C1 segment of cervical spinal cord (tissue), 14 donors: ENCODE data around the gene SPATA7.
"Not testable (repeated sequence)": the region's sequence is repeated elsewhere in the genome, so short reads cannot be mapped to it uniquely, and the experiment has no call there.

Experiments
- DNase-seq, 14 donors: peaks; one replicate each; lab custom pipeline; 2025; lab: John Stamatoyannopoulos, UW

Gene SPATA7, protein sequence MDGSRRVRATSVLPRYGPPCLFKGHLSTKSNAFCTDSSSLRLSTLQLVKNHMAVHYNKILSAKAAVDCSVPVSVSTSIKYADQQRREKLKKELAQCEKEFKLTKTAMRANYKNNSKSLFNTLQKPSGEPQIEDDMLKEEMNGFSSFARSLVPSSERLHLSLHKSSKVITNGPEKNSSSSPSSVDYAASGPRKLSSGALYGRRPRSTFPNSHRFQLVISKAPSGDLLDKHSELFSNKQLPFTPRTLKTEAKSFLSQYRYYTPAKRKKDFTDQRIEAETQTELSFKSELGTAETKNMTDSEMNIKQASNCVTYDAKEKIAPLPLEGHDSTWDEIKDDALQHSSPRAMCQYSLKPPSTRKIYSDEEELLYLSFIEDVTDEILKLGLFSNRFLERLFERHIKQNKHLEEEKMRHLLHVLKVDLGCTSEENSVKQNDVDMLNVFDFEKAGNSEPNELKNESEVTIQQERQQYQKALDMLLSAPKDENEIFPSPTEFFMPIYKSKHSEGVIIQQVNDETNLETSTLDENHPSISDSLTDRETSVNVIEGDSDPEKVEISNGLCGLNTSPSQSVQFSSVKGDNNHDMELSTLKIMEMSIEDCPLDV

DNA sequence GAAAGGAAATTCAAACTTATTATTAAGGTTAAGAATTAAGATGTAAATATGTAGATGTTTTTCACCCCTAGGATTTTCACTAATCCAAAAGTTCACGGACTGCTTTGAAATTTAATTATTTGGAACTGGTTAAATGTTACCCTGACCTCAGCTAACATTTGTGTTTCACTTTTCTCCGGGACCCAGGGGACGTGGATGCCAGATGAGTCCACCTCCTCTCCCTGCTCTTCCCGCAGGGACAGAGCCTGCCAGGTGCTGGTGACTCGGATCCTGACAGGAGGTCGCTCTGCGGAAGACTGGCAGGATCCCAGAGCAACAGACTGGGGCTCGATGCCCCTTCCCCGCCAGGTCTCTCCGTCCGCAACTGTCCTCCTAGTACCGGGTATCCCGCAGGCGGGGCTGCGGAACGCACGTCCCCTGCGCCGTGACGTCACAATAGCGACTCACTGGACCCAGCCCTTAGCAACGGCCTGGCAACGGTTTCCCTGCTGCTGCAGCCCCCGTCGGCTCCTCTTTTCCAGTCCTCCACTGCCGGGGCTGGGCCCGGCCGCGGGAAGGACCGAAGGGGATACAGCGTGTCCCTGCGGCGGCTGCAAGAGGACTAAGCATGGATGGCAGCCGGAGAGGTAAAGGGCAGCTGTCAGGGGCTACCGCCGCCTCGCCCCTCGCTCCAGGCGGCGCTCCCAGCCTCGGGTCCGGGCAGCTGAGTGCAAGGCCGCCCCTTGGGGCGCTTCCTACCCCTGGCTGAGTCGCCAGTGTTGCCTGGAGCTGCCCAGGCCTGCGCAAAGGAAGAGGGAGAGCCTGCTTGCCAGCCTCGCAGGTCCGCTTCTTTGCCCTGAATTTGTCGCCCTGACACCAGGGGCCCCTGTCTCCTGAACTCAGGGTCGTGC is at the start of gene SPATA7:
SPATA7 (plus strand) TSS at position 446 of the 890 bp plus-strand sequence; CDS start at position 608, 162 bp downstream.
- peak; percentile 49 to 96 (median 89) for DNase-seq

DNA sequence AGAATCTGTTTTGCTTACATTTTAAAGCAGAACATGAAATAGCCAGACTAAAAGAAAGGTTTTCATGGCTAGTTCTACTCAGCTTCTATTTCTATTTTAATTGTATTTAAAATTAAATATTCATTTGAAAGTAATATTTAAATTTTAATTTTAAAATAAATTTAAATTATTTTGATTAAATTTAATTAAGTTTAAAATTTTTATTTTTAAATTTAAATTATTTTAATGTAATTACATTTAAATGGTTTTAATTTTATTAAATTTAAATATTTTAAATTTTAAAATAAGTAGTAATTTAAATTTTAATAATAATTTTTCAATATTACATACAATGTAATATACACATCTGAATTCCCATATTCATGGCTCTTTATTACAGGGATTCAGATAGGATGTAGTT is 45.1 kb upstream of the SPATA7 start:
- DNase-seq = no peak

DNA sequence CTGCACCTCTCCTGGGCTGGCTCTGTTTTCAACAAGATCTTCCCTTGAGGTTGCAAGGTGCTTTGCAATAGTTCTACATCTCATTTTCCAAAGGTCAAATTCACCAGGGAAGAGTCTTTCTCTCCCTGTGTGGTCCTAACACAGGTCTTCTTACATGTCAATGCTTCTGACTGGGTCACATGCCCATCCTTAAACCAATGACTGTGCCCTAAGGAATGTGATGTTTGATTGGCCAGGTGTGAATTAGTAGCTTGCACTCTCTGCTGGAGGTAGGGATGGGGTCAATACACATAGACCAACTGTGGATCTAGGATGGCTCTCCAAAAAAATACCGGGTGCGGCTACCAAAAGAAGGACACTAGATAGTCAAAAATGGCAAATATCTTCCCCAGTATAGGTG is 42.5 kb upstream of the SPATA7 start:
- DNase-seq = no peak

DNA sequence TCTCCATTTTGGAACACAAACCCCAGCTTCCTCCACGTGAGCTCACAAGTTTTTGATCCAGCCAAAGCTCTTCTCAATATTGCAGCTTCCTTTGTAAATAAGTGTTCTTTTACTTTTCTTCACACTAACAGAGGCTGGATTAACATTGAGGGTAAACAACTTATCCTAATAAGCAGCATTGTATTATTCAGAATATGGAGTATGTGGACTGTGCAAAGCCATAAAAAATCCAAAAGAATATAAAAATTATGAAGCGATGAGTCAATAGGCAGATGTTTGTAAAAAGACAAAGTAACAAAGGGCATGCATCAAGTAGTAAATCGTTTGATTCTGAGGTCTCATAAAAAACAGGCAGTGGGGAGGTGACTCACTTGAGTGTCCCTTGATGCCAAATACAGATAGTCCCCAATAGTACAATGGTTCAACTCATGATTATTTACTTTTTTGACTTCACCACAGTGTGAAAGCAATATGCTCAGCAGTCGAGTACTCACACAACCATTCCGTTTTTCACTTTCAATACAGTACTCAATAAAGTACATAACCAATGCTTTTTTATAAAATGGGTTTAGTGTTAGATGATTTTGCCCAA is 39.3 kb upstream of the SPATA7 start:
- DNase-seq = no peak

DNA sequence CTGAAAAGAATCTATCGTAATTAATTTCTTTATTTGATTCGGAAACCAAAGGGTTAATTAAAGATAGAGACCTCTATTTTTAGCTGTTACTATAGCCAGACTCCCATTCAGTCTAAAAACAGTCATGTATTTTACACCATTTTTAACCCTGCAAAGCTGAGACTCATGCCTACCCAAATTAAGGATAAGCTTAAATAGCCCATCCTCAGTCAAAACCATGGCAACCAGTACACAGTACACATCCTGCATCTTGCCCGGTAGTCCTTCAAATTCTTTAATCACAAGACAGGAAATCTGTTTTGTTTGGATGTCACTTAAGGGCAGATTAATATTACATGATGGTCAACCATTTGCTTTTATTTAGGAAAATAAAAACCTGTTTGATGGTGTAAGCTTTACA is 36.9 kb upstream of the SPATA7 start:
- DNase-seq = no peak

DNA sequence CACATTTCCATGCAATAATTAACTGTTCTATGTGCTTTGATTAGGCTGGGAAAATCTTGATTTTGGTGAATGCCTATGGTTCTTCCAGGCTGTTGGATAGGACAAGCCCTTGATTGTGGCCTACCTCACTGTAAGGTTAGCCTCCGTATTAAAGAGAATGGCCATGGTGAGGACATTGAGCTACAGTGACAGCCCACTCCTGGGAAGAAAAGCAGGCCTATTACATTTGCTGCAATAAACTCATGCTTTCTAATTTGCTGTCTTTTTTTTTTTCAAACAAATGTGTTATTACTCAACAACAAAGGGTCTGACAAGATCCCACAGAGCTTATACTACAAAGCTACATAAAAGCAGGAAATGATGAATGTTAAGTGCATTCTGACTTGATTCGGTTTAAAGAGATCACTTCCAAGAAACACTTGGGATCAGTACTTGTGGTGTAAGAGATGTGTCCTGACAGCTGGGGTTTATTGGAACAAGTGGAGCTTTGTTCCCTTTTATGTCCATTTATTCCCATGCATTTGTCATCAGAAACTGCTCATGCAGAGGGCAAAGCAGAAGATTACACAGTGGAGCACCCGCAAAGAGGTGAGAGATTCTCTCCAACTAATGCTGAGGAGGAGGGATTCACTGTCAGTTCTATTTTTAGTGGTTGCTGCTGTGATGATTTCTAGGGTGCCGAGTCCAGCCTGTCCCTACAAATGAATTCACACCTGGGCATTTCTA is 33.3 kb upstream of the SPATA7 start:
- peak in 2 of 14 donors; percentile 6 to 8 for DNase-seq

DNA sequence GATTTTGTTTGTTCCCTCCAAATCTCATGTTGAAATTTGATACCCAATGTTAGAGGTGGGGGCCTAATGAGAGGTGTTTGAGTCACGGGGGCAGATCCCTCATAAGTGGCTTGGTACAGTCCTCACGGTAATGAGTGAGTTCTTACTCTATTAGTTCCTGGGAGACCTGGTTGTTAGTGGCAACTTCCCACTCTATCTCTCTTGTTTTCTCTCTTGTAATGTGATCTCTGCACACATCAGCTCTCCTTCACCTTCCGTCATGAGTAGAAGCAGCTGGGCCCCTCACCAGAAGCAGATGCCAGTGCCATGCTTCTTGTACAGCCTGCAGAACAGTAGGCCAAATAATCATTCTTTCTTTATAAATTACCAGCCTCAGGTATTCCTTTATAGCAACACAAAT is 32.8 kb upstream of the SPATA7 start:
- peak in 1 of 14 donors; percentile 5 for DNase-seq

DNA sequence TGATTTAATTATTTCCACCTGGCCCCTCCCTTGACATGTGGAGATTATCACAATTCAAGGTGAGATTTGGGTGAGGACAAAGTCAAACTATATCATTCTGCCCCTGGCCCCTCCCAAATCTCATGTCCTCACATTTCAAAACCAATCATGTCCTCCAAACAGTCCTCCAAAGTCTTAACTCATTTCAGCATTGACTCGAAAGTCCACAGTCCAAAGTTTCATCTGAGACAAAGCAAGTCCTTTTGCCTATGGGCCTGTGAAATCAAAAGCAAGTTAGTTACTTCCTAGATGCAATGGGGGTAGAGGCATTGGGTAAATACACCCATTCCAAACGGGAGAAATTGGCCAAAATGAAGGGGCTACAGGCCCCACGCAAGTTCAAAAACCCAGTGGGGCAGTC is 31.1 kb upstream of the SPATA7 start:
- no peak for DNase-seq

DNA sequence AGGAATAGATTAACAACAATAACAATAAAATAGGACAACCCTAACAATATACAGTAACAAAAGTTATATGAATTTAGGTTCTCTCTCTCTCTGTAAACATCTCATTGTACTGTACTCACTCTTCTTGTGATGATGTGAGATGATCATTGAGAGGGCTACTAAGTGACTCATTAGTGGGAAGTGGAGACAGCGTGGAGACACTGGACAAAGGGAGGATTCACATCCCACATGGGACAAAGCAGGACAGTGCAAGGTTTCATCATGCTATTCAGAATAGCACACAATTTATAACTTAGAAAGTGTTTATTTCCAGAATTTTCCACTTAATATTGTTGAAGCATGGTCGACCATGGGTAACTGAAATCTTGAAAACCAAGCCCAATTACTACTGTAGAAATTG is 26.0 kb upstream of the SPATA7 start:
- peak in 1 of 14 donors; percentile 15 for DNase-seq

DNA sequence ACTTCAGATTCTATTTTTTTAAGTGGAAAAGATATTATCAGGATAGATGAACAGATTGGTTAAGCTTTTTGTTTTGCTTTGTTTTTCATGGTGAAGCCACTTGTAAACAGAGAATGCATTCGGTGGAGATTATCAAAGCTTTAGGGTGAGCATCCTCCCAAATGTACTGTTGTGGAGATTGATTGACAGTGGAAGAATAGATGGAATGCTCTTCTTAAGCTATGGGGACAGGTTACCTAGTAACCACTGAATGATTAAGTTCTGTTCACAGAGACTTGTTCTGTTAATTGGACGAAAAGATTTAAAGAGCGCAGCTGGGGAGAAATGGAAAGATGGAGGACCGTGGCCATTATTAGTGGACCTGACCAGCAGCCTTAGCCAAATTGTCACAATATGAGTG is 21.8 kb upstream of the SPATA7 start:
- DNase-seq = no peak

DNA sequence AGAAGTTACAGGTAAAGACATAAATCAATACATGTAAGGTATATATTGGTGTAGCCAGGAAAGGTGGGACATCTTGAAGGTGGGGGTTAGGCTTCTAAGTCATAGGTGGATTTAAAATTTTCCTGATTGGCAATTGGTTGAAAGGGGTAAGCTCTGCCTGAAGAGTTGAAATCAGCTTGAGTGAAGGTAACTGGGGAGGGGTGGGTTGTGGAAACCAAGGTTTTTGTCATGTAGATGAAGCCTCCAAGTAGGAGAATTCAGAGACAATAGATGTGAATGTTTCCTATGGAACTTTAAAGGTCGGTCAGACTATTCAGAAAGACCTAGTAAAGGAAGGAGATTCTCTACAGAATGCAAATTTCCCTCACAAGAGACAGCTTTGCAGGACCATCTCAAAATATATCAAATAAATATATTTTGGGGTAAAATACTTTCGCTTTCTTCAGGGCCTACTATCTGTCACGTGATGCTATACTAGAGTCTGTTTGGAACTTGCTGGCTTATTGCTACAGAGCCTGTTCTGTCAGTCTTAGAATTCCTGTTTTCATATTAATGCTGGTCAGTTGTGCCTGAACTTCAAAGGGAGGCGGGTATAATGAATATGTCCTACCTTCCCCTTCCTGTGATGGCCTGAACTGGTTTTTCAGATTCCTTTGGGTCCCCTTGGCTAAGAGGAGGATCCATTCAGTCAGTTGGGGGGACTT is 20.6 kb upstream of the SPATA7 start:
- DNase-seq = no peak

DNA sequence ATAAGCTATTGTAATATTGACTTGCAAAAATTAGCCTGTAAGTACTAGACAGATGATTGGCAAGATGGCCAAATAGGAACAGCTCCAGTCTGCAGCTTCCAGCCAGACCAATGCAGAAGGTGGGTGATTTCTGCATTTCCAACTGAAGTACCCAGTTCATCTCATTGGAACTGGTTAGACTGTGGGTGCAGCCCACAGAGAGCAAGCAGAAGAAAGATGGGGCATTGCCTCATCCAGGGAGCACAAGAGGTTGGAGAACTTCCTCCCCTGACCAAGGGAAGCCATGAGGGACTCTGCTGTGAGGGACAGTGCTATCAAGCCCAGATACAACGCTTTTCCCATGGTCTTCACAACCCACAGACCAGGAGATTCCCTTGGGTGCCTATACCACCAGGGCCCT is 16.0 kb upstream of the SPATA7 start:
- no peak for DNase-seq

DNA sequence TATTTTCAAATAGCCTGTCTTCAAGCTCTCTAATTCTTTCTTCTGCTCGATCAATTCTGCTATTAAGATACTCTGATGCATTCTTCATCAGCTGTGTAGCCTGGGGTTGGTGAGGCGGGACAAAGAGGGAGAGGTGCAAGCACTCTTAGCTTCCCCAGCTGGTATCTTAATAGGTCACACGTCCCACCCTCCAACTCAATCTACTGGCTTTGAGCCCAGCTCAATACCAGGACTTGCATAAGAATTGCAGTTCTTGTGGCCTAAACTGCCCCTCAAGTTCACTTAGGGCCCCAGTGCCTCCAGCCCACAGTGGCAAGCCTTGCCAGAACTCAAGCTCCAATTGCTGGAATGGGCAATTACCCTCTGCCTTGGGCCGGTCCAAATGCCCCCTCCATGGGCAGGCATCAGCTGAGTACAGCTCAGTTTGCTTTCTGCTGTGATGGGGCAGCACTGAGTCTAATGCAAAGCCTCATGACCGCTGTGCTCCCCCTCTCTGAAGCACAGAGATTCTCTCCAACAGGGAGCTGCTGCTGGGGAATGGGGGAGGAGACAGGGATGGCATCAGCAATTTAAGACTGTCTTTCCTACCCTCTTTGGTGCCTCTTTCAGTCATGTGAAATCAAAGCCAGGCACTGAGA is 5.6 kb upstream of the SPATA7 start:
- DNase-seq = no peak

DNA sequence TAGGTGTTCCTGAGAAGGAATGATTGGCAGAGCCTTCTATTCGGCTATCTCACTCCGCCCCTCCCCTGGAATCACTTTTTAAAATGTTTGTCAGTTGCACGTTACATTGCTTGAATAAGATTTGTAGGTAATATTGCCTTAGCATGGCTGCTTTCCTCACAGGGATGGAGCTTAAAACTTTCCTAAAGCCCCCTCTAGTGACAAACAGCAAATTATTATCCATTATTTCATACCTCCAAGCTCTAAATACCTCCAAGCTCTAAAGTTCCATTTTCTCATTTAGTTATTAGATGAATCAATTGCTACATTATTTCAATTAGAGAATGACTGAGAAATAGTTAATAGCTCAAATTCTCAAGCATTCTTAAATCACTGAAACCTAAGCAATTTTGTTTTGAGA is 5.1 kb upstream of the SPATA7 start:
- DNase-seq = peak in 2 of 14 donors; percentile 26 to 27

DNA sequence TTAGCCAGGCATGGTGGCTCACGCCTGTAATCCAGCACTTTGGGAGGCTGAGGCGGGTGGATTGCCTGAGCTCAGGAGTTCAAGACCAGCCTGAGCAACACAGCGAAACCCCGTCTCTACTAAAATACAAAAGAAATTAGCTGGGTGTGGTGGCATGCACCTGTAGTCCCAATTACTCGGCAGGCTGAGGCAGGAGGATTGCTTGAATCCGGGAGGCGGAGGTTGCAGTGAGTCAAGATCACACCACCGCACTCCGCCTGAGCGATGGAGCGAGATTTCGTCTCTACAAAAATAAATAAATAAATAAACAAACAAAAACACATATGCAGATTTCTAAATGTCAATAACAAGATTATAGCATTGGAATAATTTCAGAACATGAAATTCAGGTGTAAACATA is 3.8 kb upstream of the SPATA7 start:
- DNase-seq = not testable (repeated sequence)

DNA sequence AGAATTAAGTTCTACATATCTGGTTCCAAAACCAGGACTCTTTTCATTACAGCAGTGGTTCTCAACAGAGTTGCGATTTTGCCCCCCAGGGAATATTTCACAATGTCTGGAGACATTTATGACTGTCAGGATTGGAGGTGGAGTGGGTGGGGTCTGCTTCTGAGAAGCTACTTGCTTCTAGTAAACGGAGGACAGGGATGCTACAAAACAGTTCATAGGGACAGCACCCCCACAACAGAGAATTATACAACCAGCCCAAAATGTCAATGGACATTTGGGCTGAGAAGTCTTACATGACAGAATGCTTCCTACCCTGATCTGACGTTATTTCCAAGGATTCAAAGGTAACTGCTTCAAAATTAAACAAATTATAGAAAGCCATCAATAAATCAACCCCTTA is 739 bp upstream of the SPATA7 start:
- peak in 1 of 14 donors; percentile 53 for DNase-seq

DNA sequence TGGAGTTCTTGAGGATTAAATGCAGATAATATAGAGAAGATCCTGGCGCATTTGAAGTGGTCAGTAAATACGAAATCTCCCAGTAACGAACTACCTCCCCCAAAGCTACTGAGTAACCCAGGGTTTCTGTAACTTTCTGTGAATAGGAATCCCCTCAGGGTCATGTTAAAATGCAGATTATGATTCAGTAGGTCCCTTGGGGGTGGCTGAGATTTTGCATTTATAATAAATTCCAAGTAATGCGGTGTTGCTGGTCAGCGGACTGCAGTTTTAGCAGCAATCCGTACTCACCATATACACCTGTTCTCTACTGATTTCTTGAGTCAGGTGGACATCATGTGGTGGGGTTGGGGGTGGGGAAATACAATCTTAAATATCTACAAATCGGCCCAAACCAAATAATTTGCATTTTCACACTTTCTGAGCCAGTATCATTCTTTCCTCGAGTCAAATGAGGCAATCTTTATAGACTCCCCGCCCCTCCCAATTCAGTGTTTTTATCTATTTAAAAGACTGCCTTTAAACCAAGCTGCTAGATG is 868 bp downstream of the SPATA7 start:
- DNase-seq = peak in 1 of 14 donors; percentile 46

DNA sequence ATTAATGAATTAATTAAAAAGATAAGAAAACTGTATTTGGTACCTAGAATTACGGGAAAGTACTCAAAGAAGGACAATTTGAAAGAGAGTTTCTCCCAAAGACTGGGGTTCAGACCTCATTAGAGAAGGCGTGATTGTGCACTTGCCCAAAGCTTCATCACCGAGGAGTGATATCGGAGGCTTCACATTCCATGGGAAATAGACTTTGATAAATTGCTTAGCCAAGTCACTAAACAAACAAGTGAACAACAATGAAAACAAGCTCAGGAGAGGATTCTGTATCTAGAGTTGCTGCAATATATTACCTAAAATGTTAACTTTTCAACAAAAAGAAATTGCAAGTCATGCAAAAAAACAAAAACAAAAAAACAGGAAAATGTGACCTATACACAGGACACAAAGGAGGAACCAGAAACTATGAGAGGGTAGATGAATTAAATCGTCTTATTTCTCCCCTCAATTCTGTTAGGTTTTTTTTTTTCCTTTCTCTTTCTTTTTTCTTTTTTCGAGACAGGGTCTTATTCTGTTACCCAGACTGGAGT is 3.4 kb downstream of the SPATA7 start:
- no peak for DNase-seq

DNA sequence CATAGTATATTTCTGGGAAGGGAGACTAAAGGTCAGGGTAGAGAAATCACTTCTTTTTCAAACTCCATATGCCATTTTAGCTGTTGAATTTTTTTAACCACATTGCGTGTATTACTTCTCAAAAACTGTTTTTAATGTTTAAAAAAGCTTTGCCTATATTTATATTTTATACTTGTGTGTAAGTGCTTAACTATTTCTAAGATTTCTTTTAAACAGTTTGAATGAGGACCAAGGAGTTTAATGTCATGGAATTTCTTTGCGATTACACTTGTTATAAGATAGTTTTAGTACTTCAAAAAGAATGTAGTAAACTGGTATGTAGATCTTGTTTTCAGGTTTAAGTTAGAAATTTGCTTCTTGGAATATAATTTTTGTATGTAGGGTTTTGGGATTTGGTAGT is 7.2 kb downstream of the SPATA7 start:
- DNase-seq = no peak
